HG03520 (cell line): ENCODE data around the gene FOXP1.

Experiments
- ATAC-seq: cut with Tn5 transposase; IDR thresholded peaks from one replicate; pipeline ENCODE4 v1.9.1; 2021; ENCODE audit warnings: mild to moderate bottlenecking, moderate library complexity; ENCODE audit not compliant: unreplicated experiment

The FOXP1 gene

DNA sequence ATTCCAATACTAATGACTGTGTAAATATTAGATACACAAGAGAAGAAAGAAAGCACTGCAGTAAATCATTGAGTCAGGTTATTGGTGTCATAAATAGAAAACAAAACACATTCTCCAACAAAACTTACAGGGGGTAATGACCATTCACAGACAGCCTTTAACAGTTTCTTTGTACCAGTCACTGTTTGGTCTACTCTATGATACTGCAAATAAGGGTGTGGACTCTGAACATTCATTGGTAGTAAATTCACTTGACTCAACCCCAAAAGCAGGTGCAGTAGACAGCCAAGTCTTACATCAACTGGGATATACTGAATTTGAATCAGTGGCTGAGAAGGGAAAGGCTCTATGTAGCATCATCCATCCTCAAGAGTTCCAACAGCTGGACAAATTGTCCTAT is 463.5 kb downstream of the FOXP1 start:
- no peak for ATAC-seq

DNA sequence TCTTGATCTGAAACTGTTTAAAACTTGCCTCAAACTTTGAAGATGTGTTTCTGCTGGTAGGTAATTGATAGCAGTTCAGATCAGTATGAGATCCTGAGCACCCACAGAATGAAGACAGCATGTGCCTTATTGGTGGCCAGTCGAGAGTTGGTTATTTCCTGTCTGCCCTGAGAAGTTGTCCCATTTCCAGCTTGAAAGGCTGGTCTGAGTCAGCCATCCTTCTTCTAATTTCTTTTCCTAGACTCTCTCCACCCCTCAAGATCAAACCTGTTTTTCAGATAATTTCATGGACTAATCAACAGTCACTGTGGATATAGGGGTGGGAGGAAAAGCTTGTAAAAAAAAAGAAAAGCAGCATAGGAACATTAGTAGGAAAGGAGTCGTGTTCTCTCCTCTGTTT is 464.4 kb downstream of the FOXP1 start:
- ATAC-seq: no peak

DNA sequence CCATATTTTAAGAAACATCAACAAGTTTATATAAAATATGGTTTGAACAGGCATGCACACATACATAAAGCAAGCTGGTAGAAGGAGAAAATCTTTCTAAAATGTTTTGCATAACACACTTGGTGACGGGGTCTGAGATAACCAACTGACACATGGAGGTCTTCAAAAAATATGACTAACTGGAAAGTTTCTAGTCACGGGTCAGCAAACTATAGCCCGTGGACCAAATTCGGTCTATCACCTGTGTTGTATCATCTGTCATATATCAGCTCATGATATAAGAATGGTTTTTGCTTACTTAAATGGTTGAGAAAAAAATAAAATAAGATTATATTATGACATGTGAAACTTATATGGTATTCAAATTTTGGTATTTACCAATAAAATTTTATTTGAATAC is 465.1 kb downstream of the FOXP1 start:
- no peak for ATAC-seq

DNA sequence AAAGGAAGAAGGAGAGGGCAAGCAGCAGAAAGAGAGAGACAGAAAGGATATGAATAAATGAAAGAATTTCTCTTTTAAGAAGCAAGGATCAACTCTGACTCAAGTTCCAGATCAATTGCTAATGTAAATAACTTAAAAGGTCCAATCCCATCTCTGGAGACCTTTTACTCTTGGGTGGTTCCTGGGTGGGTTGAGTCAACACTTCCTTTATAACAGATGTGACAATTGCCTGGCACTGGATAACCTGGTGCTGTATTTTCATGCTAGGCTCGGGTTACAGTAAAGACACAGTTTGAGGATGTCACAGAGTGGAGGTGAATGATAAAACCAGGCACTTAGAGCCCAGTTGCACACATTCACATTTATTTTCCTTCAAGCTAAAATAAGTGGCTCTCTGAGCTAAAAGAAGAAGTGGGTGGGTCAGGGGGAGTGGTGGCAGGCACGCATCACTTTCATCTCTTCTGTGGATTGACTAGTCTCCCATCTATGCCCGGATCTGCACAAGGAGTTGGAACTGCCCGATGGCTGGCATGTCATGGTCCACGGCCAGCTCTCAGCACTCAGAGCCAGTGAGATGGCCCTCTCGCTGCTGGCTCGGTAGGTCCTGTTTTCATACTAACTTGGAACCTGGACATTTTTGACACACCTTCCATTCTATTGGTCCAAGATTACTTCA is 465.8 kb downstream of the FOXP1 start:
- ATAC-seq: no peak

DNA sequence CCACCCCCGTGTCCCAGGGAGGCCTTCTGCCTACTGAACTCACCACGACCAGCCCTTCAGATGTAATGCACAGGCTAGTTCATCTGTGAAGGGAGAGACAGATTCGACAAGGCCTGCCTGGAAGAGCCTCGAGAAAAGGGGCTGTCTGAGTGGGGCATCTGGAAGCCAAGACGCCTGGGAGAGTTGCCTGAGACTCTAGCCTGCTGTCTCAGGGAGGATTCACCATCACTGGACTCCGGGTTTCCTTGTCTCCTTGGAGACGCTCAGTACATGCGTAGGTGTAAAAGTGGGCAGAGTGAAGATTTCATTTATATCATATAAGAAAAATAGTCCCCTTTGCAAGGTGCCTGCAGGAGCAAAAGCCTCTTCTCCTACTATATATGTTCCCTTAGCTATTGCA is 468.9 kb downstream of the FOXP1 start:
- ATAC-seq: no peak

DNA sequence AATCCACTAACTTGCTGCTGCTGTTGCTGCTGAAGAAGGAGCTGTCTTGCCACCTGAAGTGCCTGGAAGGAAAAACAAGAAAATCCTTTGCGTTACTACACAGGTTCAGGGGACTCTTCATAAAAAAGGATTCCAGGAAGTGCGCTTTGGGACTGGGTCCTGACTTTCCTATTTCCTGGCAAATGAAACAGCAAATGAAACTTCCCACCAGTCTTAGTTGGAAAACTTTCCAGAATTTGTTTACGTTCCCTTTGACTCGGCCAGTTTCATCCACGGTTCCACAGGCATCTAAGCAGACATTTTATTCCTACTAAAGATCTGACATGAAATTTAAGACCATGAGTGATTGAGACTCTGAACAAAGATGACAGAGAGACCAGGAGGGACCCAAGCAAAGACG is 471.0 kb downstream of the FOXP1 start:
- ATAC-seq: no peak

DNA sequence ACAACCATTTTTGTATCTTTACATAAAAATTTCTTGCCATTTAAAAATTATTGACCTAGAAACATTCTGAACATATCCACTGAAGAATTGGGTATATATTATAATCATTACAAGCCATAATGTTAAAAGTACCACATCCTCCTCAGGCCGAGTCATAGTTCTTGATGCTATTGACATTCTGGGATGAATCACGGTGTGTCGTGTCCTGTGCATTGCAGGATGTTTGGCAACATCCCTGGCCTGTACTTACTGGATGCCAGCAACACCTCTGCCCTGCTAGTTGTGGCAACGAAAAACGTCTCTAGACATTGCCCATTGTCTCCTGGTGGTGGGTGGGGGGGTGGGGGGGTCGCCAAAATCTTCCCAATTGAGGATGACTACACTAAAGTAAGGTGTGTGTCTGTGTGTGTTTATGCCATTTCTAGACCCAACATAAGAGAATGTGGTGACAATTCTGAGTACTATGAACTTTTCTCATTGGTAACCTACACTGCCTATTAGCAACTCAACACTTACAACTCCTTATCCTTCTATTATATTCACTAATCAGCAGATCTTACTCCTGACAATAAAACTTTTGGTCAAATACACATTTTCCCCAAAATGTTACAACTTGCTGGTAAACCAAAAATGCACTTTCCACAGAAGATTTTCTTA is 471.6 kb downstream of the FOXP1 start:
- ATAC-seq: no peak

DNA sequence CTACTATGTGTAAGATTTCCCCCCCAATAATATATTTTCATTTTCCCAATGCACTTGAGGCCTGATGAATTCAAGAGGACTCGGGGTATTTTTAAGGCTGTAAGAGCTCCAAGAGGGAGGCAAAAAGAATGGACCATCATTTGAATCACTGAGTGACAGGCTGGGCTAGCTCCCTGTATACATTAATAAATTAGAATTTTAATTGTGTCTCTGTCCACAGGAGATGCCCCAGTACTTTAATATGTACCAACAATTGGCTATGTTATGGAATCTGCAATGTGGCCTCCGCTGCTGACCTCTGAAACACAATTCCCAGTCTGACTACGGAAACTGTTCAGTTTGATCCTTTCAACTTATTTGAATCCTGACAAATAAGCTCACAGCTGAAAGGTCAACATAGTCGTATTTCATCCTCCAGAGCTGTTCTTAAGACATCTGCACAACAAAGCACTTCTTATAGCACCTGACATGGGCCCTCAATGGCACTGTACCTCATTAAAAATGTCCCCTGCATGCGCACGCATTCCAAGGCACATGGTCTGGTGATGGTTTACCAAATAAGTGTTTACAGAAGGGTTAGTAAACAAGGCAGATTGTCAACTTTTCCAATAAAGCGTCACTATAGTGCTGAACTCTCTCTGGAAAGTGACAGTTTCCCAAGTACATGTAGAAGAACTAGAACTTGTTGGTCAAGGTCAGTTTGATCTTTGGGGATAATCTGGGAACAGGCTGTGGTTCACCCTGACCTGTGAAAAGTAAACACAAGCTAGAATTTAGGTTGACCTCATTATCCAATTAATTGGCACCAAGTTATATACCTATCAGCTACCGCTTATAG is 472.9 kb downstream of the FOXP1 start:
- no peak for ATAC-seq

DNA sequence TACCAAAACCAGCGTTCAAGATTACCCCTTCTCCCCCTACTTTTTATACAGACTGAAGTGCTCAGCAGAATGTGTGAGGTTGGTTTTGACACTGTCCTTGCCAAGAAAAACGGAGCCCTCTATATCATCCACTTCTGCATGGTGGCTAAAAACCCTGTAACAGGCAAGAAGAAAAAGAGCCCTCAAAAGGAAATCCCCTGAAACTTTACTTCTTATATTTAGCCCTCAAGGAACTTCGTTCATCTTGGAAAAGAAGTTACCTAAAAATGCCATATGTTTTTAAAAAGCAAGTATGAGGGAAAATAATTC is 473.6 kb downstream of the FOXP1 start:
- ATAC-seq: no peak

DNA sequence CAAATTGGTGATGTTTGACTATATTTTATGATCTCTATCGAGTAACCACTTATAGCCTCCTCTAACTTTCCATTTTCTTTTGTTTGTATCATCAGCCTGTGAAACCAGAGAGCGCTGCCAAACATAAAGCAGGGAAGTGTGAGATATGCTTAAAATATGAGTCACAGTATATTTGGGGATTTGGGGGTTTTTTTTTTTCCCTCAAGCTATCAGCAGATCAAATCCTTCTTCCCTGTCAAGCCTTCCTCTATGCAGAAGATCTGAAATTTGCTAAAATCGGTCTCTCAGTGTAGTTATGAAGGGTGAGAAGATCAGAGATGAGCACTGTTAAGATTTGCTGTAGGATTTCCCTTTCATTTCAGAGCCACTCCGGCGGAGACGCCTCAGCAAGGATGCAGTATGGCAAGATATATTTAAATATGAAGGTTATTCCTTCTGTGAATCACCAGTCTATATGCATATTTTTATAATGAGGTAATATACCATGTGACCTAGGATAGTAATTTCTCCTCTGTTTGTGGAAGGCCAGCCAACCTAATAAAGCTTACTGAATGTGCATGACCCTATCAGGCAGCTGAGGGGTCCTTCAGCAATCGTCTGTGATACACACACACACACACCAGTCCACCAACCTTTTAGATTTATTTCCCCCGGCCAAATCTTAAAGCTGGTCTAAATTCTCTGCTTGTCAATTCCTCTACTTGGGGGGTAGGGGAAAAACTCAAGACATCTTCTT is 474.1 kb downstream of the FOXP1 start:
- ATAC-seq: no peak

DNA sequence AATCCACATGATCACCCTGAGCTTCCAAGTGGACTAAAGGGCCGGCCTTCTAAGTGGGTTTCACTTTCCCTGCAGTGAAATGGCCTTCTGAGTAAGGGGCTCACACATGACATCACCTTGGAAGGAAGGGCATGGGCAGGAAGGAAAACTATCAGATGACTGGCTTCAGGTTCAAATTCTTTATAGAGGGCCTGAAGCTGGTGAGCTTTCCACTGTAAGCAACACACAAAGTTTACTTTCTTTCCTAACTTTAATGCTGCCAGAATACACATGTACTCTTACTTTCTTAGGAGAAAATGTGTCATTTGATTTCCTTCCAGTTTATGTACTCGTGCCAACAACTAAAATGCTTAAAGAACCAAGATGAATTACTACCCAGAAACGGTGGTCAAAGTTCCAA is 475.6 kb downstream of the FOXP1 start:
- ATAC-seq: no peak

DNA sequence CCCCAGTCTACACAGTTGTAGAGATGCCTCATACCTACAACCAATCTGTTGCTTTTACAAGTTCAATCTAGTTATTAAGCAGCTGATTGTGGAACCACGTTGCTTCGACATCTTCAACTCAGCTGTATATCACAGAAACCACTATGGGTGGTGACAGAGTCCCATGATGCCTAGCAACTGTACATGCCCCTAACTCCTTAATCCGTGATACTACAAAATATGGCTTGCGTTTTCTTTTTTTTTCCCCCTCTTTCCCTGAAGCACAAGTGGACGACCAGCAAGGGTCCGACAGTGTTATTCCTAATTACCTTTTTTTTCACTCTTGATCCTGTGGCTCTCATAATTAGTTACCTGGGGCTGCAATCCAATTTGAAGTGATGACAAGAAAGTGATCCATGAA is 478.6 kb downstream of the FOXP1 start:
- ATAC-seq: no peak

DNA sequence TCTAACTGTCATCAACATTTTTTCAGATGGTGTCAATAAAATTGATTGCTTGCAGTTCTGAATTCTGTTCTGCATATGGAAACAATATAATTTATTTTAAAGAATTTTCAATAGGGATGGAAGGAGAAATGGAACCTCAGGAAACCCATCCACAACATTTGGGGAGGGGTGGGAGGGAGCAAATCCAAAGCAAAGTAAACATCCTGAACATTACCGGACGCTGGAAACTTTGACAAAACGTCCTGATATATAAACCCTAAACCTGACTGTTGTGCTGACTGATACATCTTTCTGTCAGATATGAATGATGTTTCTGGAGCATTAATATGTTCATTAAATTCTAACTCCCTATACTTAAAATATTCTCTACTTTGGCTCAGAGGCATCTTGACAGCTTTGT is 479.0 kb downstream of the FOXP1 start:
- no peak for ATAC-seq

DNA sequence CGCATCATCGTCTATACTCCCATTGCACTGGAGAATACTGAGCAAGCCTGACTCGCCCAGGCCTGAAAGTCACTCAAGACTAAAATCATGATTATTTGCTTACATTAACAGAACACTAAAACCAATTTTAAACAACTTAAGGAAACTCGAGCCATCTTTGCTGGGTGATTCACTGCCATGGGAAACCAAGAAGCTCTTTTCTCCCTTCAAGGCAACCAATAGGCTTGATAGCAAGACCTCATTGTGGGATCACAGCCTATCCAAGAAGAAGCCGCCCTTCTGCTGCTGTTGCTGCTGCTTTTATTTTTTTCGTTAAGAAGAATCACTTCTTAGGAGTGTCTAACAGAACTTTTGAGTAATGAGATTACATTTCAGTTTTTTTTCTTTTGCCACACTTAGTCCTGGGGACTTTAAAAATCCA is 479.4 kb downstream of the FOXP1 start:
- no peak for ATAC-seq

DNA sequence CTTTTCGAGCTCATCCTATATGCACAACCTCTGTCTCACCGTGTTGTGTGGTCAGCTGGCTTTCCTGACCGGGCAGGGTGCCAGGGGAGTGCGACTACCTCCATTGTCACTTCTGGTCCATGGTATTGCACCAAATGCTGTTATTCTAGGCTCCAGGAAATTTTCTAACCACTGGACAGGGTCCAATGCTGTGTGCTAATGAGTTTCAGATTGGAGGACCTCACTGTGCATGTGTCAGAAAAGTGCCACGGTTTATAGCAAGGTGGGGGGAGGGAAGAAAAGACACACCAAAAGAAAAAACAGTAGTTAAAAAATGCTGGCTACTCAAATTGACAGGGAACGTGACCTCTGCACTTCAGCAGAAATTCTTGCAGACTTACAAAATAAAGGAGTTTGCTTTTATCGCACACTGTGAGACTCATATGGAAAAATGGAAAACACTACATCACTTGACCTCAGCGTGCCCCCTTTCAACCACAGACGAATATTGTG is 480.1 kb downstream of the FOXP1 start:
- no peak for ATAC-seq

DNA sequence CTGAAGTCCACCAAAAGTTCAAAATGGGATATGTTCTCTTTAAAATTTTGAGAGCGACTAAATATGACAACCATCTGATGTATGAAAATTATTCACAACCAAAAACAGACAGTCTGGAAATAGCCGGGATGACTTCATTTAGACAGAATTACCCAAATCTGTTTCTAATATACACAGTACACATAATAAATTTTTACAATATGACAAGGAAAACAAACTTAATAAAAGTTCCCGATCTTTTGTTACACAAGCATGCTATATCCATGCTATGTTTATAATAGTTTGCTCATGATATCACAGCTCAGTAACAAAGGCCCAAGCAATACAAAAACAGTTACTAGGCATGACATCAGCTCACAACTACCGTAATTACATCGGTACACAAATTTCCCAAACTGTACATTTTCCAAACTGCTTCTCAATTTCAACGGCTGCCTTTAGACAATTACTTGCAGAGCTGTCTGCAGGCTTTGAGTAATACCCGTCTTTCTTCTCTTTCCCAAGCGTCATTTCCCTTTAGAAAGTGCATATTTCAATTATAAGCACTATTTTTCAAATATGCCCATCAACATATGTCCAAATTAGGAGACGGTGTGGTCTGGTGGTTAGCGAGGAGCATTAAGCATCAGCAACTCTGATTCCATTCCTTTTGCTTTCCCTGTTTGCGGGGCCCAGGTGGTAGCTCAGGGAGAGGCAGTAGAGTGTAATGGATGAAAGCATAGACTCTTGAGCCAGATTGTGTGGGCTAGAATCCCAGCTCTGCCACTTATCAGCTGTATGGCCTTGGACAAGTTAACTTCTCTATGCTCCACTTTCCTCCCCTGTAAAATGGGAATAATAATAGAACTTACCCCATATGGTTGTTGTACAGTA is 481.2 kb downstream of the FOXP1 start:
- no peak for ATAC-seq

DNA sequence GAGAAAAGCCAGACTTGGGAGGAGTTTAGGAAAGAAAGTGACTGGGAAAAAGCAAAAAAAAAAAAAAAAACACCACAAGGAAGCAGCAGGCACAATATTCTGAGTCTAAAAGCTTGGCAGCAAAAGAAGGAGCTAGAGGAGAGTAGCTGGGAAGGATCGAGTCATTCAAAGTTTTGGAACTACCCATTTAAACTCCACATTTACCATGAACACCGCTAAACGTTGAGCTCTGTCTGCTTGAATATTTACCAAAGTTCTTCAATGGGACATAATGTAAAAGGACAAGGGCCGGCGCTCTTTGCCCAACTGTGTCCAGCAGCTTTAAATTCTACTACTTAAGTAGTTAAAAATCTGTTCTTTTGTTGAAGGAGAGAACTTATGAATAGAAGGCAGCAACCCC is 481.9 kb downstream of the FOXP1 start:
- ATAC-seq: no peak

DNA sequence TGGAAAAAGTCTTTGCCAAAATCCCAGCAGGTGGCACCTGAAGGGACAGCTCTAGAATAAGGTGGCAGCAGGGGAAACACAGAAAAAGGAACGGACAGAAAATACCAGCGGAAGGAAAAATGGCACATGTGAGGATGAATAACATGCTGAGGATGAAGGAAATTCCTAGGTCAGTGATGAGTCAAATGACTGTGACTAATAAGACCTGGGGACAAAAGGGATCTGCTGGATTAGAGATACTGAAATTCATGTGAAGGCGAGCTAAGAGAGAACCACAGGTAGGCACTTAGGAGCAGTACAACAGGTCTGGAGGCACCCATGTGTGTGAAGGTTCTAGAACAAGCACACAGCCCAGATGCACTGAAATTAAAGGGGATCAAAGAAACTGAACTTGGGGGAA is 482.5 kb downstream of the FOXP1 start:
- no peak for ATAC-seq

DNA sequence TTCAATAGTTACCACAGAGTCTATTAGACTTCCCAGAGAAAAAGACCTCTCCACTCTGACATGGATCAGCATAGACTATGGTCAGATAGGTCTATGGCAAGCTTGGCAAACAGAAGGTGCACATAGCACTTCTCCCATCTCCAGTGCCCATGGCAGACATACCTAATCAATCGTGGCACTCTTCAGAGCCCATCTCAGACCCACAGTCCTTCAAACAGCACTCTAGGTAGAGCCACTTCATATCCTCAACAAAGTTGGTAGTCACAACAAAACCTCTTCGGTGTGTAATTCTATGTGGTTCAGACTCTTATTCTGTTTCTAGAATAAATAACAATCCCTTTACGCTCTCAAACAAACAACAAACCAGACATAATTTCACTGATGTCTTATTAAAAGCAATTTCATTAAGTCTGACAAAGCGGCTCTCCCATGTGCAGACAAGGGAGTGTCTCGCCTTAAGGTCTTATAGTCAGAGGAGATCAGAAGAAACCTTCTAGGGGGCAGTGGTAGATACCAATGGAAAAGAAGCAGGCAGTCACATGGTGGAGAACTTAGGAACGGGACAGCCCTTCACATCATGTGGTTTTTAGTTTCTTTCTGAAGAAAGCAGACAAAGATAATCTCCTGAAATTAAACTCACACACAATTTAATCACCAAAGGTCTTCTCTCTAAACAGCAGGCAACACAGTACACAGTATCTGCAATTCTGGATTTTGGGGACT is 483.4 kb downstream of the FOXP1 start:
- no peak for ATAC-seq

DNA sequence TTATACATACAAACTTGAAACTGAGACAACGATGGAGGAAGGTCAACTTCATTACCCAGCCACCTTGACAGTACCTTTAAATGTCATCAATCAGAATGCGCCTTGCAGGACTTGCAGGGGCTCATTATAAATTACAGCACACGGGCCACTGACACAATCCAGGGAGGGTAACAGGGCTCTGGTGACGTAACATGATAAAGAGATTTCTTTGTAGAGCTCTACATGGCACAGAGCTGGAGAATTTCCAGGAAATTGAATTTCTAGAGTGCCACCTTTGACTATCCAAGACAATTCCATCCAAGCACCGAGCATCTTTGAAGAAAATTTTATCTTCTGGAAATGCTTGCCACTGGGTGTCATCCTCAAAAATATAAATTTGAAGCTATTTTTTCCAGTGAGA is 486.0 kb downstream of the FOXP1 start:
- no peak for ATAC-seq
